GM21381 (cell line): ENCODE measurements around the gene PPBP.

Source experiments
- ATAC-seq: cut with Tn5 transposase; IDR thresholded peaks from one replicate; pipeline ENCODE4 v1.9.1; 2021; ENCODE audit warnings: mild to moderate bottlenecking, moderate library complexity; ENCODE audit not compliant: unreplicated experiment

PPBP gene

DNA sequence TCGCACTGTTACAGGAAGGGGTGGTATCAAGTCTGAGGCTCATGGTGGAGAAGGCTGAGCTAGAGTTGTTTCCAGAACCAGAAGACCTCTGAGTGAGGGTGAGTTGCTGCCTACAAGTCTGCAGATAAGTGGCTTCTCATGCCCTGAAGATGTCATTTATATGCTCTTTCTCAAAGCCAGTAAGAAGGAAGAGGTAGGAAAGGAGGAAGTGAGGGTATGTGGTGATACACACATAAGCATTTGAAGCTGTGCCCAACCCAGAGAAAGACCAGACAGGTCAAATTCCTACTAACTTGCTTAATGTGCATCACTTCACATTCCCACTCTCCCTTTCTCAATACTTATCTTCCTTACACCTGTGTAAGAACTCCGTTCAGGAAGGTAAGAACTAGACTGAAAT lies at the start of gene PPBP:
PPBP (minus strand) TSS at position 130 of the 400 bp plus-strand sequence; CDS start at position 43, 87 bp downstream.
- ATAC-seq = no peak

DNA sequence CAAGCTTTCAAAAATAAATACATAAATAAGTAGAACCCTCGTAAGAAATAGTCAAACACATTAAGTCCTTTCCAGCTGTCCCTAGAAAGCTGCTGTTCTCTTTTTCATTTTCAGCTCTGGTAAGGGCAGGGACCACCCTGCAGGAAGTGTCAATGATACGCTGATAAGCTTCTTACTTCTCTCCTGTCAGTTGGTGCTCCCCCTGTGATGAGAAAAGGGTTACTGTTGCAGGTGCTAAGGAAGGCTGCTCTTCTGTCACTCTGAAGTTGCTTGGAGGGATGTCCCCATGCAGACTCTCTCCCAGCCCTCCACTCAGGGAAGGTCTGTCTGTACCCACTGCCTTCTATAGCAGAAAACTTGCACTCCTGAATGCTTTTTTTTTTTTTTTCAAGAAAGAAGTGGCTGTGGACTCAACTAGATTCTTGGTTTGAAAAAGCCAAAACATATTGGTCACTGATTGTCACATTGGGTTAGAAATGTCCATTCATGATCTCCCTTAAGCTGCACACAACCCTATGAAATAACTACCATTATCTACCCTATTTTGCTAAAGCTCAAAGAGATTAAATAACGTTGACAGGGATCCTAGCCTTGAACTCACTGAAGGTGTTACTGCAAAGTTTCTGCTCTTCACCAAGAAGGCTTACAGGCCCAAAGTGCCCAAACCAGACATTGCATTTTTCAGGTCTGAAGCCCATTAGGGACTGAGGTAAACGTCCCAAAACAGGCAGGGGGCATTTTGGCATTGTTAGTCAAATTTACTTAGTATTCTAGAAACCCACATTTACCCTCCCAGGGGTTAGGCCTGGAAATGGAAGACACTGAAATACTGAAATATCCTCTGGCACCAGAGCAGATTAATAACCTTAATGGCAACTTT lies 49.3 kb upstream of the PPBP start:
- no peak for ATAC-seq

- ATAC-seq = no peak
These were observed 45.7 kb upstream of the PPBP start for GRCh38 chr4:74033739-74034138.

DNA sequence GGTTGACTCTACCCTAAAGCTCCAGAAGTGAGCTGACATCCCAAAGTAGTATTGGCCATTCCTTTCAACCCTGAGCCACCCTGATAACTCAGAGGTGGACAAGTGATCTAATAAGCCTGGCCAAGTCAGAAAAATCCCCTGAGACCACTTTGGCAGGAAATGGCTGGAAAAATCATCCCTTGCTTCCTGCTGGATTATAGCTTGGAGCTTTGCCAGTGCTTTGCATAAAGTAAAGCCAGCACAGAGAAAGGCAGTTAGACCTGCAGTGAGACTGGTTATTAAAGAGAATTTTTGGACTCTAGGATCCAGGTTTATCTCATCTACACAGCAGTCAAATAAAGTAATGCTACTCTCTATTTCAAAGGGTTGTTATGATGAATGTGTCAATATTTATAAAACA lies 44.1 kb upstream of the PPBP start:
- ATAC-seq = no peak

DNA sequence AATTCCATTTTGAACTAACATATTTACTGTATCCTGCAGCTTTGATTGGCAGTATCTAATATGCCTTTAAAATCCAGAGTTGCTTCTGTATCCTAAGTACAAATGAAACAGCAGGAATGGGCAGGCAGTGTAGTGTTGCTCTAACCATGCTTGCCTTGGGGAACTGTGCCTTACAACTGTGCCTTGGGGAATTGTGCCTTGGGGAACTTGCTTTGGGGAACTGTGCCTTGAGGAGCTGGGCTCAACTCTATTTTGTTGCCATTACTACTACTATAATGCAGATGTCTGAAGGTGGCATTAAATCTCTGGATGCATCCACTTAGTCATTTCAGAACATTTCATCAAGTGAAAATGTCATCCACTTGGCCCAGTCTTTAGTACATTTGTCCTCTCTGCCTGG lies 43.6 kb upstream of the PPBP start:
- ATAC-seq = no peak

- no peak for ATAC-seq
These were observed 42.3 kb upstream of the PPBP start for GRCh38 chr4:74030285-74030684.

- ATAC-seq = no peak
These were observed 40.5 kb upstream of the PPBP start for GRCh38 chr4:74028504-74028903.

DNA sequence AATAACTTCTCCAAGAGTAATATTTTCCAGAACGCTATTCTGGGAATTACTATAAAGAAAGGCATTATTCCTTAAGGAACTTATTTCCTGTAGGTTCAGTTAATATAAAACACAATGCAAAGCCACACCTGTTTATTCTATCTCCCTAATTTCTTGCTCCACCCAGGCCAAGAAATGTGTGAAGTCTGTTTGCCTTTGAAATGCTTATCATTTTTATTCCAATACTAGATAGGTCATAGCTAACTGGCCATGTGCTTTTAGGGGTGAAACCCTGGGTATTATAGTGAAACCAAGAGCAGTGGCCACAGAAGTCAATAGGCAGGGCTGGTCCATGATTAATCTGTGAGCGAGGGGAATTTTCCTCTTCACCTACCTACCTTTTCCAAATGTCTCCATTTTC lies 35.7 kb upstream of the PPBP start:
- ATAC-seq = no peak

DNA sequence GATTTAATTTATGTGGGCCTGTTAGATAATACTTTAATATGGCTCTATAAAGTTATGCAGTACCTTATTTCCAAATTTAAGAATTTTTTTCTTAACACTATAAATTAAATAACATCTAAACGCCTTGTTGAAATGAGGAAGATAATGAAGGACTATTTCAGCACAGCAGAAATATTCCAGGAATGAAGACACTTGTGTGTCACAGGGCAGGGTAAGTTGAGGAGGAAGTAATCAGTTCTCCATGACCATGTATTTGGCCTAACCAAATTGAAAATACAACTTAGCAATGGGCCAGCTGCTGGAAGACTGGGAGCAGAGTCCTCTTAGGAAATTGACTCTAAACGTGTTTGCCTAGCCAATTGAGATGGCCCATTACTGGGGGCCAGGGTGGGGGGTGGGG lies 33.6 kb upstream of the PPBP start:
- no peak for ATAC-seq

DNA sequence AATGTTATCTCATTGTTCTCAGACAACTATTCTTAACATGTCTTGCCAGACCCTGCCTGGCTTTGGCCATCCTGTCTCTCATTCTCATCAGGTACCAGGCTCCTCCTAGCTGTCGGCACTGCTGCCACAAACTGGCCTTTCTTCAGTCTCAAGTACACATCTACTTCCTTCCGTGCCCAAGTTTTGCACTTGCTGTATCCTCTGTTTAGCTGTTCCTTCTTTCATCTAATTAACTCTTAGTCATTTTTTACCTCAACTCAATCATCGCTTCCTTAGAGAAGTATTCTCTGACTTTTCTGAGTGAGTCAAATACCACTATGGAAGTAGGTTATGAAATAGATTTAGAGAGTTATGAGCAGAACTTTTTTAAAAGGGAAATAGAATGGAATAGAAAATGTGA lies 30.8 kb upstream of the PPBP start:
- no peak for ATAC-seq

DNA sequence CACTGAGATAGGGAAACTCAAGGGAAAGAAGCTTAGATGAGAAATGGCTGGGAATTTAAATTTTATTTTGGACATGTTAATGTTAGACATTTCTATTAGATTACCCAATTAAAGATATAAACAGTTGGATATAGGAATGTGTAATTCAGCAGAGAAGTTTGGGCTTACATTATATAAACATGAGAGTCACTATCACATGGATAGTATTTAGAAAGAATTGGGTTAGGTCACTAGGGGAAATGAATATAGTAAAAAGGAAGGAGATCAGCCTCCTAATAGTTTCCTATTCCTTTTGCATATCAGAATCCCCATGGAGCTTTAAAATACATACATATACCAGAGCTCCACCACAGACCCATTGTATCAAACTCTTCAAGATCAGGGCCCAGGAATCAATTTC lies 30.1 kb upstream of the PPBP start:
- ATAC-seq = no peak

- ATAC-seq = no peak
These were observed 28.1 kb upstream of the PPBP start for GRCh38 chr4:74016068-74016467.

GRCh38 chr4:74015126-74015780 lies 27.3 kb upstream of the PPBP start:
- no peak for ATAC-seq

DNA sequence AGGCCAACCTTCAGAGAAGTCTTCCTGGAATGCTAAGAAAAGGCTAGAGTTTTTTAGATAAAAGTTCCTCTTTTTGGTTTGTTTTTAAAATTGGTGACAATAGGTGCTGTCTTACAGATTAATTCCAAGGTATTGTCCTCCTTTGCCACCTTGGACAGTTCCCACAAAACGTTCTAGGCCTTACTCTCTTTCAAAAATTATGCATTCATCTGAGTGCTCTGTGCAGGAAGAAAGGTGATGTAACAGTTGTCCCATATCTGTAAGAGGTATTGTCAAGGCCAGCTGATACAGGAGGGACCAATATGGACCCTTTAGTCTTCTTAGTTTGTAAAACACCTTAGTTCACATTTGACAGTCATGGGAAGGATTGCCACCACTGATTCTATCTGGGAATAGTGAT lies 26.3 kb upstream of the PPBP start:
- ATAC-seq = no peak

GRCh38 chr4:74013264-74013663 lies 25.3 kb upstream of the PPBP start:
- no peak for ATAC-seq

DNA sequence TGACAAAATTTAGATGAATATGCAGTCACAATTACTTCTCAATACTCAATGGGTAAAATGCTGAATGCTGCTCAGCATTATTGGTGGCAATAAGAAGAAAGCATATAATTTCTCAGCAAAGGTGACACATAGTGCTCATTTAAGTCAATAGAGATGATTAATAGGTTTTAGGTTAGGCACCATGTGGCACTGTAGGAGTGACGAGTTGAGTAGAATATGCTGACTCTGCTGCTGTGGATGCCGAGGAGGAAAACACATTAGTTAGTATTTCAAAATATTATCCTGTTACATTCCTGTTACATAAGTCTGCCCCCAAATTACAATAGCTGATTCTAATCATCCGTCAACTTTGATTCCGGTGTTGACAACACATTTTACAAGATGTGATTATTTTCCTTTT lies 24.1 kb upstream of the PPBP start:
- no peak for ATAC-seq

GRCh38 chr4:74009307-74009706 lies 21.3 kb upstream of the PPBP start:
- ATAC-seq = no peak

GRCh38 chr4:74006009-74006476 lies 18.1 kb upstream of the PPBP start:
- no peak for ATAC-seq

DNA sequence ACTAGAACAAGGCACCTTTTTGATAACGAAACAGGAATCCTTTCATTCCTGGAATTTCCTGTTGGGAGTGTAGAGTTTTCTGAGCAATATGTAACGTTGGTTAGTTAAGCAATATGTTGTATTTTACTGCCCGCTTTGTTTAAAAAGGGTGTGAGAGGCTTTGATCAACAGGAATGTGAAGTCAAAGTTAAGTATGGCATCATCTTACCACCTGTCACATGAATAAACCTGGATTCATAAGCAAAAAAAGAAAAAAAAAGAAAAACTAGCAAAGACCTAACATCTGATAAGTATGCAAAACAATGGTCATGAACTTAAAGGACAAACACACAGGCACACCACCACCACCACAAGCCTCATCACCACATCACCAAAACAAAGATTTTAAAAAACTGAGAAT lies 17.5 kb upstream of the PPBP start:
- ATAC-seq = no peak

GRCh38 chr4:74004668-74005067 lies 16.7 kb upstream of the PPBP start:
- ATAC-seq = no peak

- no peak for ATAC-seq
These were observed 12.3 kb upstream of the PPBP start for GRCh38 chr4:74000301-74000700.
